Measurements from ENCODE around the gene RAB20. TPM values are rescaled to one million over a fixed set of nuclear protein-coding genes. Genes with fewer than 3 reads are reported as not detected.

Gene RAB20
- total and polyA plus RNA-seq, 2 experiments from 2014 or later: 28.3 to 37.4 TPM

DNA sequence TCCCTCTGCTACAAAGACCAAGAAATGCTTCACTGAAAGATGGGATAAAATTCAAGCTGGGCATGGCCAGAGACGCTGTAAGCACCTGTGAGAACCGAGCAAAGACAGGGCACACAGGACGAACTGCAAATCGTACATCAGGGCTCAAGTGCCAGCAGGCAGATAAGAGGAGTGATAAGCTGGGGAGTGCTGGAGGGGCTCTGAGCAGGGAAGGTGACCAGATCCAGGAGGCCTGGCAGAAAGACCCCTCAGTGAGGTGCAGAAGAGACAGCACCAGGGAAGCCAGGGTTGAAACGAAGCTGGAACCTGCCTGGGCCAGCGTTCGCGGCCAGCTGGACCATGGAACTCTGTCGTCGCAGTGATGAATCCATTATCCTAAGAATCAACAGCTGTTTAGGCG is 10.2 kb downstream of the RAB20 start:
- 72% methylated on average over 11 of the region's 11 CpGs for WGBS (ENCODE audit: low lambda C conversion rate, missing lambda C conversion rate)
- Histone ChIP-seq H3K27ac (no peak overlapping the region), H3K9me3 (ENCODE audit: low read depth) (no peaks in the 10 kb centered on the region), H3K9me2 (replicated peaks; ENCODE audit: insufficient read depth) (no peaks in the 10 kb centered on the region), H3K4me1 (ENCODE audit: insufficient read depth) (peaks cover 20% of the 10 kb centered on the region), H4K20me1 (ENCODE audit: insufficient read depth, poor library complexity, severe bottlenecking) (no peaks in the 10 kb centered on the region), H3K4me2 (peak overlapping the region; percentile 13), H3K36me3 (replicated peaks; ENCODE audit: insufficient read depth, low read depth) (no peaks in the 10 kb centered on the region), H2AFZ (no peak overlapping the region), H3K4me3 (no peak overlapping the region), H3K27me3 (no peaks in the 10 kb centered on the region), H3K79me2 (peaks cover 91% of the 10 kb centered on the region)
- DNase-seq (ENCODE audit: low spot score): no peak
- TF ChIP-seq, protein P1, sequence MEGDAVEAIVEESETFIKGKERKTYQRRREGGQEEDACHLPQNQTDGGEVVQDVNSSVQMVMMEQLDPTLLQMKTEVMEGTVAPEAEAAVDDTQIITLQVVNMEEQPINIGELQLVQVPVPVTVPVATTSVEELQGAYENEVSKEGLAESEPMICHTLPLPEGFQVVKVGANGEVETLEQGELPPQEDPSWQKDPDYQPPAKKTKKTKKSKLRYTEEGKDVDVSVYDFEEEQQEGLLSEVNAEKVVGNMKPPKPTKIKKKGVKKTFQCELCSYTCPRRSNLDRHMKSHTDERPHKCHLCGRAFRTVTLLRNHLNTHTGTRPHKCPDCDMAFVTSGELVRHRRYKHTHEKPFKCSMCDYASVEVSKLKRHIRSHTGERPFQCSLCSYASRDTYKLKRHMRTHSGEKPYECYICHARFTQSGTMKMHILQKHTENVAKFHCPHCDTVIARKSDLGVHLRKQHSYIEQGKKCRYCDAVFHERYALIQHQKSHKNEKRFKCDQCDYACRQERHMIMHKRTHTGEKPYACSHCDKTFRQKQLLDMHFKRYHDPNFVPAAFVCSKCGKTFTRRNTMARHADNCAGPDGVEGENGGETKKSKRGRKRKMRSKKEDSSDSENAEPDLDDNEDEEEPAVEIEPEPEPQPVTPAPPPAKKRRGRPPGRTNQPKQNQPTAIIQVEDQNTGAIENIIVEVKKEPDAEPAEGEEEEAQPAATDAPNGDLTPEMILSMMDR (IDR thresholded peaks at IDR 0.05; ENCODE audit: poor library complexity): no peak
- TF ChIP-seq EZH2phosphoT487 (IDR thresholded peaks at IDR 0.05; ENCODE audit: low read depth, severe bottlenecking, unreplicated experiment) (no peak), EZH2 (IDR thresholded peaks at IDR 0.05; ENCODE audit: borderline replicate concordance) (no peak)

DNA sequence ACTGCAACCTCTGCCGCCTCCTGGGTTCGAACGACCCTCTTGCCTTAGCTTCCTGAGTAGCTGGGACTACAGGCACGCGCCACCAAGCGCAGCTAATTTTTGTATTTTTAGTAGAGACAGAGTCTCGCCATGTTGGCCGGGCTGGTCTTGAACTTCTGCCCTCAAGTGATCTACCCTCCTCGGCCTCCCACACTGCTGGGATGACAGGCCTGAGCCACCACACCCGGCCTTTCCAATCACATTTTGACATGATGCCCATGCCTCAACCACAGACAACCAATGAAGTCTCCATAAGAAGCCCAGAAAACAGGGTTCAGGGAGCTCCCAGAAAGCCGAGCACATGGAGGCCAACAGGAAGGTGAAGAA is 11.7 kb downstream of the RAB20 start:
- no peaks in the 10 kb centered on the region for H3K36me3 ChIP-seq (replicated peaks; ENCODE audit: insufficient read depth, low read depth)
- no peaks in the 10 kb centered on the region for H3K9me2 ChIP-seq (replicated peaks; ENCODE audit: insufficient read depth)
- no peak overlapping the region for H3K4me3 ChIP-seq
- TF ChIP-seq, protein P1 (IDR thresholded peaks at IDR 0.05; ENCODE audit: poor library complexity): no peak
- TF ChIP-seq EZH2phosphoT487 (IDR thresholded peaks at IDR 0.05; ENCODE audit: low read depth, severe bottlenecking, unreplicated experiment): no peak
- no peak for TF ChIP-seq EZH2 (IDR thresholded peaks at IDR 0.05; ENCODE audit: borderline replicate concordance)
- H3K9me3 ChIP-seq (ENCODE audit: low read depth): no peaks in the 10 kb centered on the region
- H3K27me3 ChIP-seq: no peaks in the 10 kb centered on the region
- H3K27ac ChIP-seq: no peak overlapping the region
- 99% methylated on average over 11 of the region's 11 CpGs for WGBS (ENCODE audit: low lambda C conversion rate, missing lambda C conversion rate)
- no peak overlapping the region for H3K4me2 ChIP-seq
- H3K79me2 ChIP-seq: peaks cover 95% of the 10 kb centered on the region
- H4K20me1 ChIP-seq (ENCODE audit: insufficient read depth, poor library complexity, severe bottlenecking): no peaks in the 10 kb centered on the region
- H3K4me1 ChIP-seq (ENCODE audit: insufficient read depth): peaks cover 10% of the 10 kb centered on the region
- H2AFZ ChIP-seq: no peak overlapping the region
- no peak for DNase-seq (ENCODE audit: low spot score)

DNA sequence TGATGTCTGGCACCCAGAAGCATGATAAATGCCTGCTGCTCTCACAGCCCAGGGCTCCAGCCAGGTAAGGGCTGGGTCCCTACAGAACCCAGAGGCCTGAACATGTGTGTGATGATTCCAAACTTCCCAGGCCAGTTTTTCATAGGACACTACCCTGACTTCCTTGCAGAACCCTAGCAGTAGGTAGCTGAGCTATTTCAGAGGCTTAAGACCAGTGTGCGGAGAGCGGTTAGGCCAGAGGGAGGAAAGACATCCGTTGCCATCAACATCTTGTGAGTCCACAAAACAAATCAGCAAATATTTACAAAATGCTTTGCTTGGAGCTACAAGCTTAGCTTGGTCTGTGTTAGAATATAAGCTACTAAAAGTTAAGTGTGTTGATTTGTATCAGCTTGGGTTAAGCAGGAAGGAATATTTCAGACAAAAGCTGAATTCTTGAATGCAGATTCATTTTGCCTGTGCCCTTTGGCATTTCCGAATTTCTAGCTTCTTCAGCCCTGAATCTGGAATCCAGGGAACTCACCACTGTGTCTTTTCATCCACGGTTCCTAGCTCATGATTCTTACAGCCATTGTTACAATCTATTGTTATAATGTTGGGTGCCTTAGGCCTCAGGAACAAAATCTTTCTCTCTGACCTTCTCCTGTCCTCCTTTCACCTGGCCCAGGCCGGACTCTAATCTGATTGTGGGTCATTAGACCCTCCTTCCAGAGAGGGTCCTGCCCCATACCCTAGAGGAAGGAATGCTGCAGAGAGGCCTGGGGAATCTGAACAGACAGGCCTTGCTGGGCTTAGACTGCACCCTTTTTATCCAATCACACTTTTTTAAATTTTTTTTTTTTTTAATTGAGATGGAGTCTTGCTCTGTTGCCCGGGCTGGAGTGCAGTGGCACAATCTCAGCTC is 12.4 kb downstream of the RAB20 start:
- H3K79me2 ChIP-seq: peaks cover 95% of the 10 kb centered on the region
- peaks cover 3% of the 10 kb centered on the region for H3K9me3 ChIP-seq (ENCODE audit: low read depth)
- no peaks in the 10 kb centered on the region for H3K27me3 ChIP-seq
- no peak overlapping the region for H2AFZ ChIP-seq
- peaks cover 10% of the 10 kb centered on the region for H3K4me1 ChIP-seq (ENCODE audit: insufficient read depth)
- no peaks in the 10 kb centered on the region for H3K9me2 ChIP-seq (replicated peaks; ENCODE audit: insufficient read depth)
- no peak overlapping the region for H3K4me2 ChIP-seq
- H3K27ac ChIP-seq: no peak overlapping the region
- 85% methylated on average over 7 of the region's 7 CpGs for WGBS (ENCODE audit: low lambda C conversion rate, missing lambda C conversion rate)
- H3K4me3 ChIP-seq: no peak overlapping the region
- no peaks in the 10 kb centered on the region for H4K20me1 ChIP-seq (ENCODE audit: insufficient read depth, poor library complexity, severe bottlenecking)
- H3K36me3 ChIP-seq (replicated peaks; ENCODE audit: insufficient read depth, low read depth): no peaks in the 10 kb centered on the region
- DNase-seq (ENCODE audit: low spot score): peak; percentile 3
- TF ChIP-seq, protein P1 (IDR thresholded peaks at IDR 0.05; ENCODE audit: poor library complexity): no peak
- TF ChIP-seq EZH2 (IDR thresholded peaks at IDR 0.05; ENCODE audit: borderline replicate concordance): no peak
- TF ChIP-seq EZH2phosphoT487 (IDR thresholded peaks at IDR 0.05; ENCODE audit: low read depth, severe bottlenecking, unreplicated experiment): no peak

Data from hepatocyte (in vitro differentiated cells).